Hepatocyte (in vitro differentiated cells): ENCODE results near the gene RAD23B.

ENCODE experiments used
- EZH2 ChIP-seq: fragments of 200-600 bp; sonication (generic); IDR thresholded peaks from 2 replicates; pipeline ENCODE4 v1.6.1; 2016; ENCODE audit warnings: antibody characterized with exemption, mild to moderate bottlenecking, borderline replicate concordance
- TF ChIP-seq, protein P1 (sequence below): fragments of 200-600 bp; sonication (generic); IDR thresholded peaks from 2 replicates; pipeline ENCODE4 v1.5.1; 2016; ENCODE audit warnings: antibody characterized with exemption, mild to moderate bottlenecking; ENCODE audit not compliant: poor library complexity

GRCh38 chr9:107313555-107314096 is 30.5 kb downstream of the RAD23B start:
- TF ChIP-seq, protein P1, sequence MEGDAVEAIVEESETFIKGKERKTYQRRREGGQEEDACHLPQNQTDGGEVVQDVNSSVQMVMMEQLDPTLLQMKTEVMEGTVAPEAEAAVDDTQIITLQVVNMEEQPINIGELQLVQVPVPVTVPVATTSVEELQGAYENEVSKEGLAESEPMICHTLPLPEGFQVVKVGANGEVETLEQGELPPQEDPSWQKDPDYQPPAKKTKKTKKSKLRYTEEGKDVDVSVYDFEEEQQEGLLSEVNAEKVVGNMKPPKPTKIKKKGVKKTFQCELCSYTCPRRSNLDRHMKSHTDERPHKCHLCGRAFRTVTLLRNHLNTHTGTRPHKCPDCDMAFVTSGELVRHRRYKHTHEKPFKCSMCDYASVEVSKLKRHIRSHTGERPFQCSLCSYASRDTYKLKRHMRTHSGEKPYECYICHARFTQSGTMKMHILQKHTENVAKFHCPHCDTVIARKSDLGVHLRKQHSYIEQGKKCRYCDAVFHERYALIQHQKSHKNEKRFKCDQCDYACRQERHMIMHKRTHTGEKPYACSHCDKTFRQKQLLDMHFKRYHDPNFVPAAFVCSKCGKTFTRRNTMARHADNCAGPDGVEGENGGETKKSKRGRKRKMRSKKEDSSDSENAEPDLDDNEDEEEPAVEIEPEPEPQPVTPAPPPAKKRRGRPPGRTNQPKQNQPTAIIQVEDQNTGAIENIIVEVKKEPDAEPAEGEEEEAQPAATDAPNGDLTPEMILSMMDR = no peak
- TF ChIP-seq EZH2 = no peak
